Loucy (cell line): ENCODE data around the gene APRT.

Experiments used
- EZH2phosphoT487 ChIP-seq: fragments of 200-600 bp; IDR thresholded peaks from 2 replicates; pipeline ENCODE4 v1.6.1; 2018; ENCODE audit warnings: antibody characterized with exemption, mild to moderate bottlenecking, moderate library complexity, borderline replicate concordance
- TF ChIP-seq, protein P1 (sequence below): fragments of 200-600 bp; sonication (generic); conservative IDR thresholded peaks from 2 replicates; pipeline ENCODE4 v1.5.1; 2014; ENCODE audit warnings: mild to moderate bottlenecking, antibody characterized with exemption, low read length

DNA sequence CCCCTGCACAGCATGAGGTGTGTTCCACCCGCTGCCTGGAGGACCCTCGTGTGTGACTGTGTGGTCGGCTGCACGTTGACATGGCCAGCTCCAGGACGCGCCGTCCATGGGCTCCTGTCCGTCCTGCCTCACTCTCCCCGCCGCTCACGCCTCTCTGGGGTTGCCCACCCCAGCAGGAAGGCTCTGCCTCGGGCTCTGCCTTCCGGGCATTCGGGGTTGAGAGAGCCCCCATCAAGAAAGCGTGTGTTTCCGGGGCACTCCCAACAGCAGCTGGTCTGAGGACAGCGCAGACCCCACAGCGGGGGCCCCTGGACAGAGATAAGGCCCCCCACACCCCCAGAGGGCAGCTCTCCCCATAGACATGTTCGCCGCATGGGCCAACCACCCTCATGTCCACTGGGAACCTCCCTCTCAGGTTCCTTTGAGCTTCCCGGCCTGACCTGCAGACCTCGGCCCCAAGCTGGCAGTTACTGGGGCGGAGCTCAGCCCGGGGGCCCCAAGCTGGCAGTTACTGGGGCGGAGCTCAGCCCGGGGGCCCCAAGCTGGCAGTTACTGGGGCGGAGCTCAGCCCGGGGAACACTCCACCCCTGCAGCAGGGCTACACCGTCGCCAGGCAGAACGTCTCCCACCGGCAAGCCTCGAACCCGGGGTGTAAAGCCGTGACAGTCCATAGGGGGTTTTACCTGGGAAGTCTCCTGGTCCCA is 18.3 kb downstream of the APRT start:
- TF ChIP-seq, protein P1, sequence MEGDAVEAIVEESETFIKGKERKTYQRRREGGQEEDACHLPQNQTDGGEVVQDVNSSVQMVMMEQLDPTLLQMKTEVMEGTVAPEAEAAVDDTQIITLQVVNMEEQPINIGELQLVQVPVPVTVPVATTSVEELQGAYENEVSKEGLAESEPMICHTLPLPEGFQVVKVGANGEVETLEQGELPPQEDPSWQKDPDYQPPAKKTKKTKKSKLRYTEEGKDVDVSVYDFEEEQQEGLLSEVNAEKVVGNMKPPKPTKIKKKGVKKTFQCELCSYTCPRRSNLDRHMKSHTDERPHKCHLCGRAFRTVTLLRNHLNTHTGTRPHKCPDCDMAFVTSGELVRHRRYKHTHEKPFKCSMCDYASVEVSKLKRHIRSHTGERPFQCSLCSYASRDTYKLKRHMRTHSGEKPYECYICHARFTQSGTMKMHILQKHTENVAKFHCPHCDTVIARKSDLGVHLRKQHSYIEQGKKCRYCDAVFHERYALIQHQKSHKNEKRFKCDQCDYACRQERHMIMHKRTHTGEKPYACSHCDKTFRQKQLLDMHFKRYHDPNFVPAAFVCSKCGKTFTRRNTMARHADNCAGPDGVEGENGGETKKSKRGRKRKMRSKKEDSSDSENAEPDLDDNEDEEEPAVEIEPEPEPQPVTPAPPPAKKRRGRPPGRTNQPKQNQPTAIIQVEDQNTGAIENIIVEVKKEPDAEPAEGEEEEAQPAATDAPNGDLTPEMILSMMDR: no peak
- no peak for TF ChIP-seq EZH2phosphoT487
